ENCODE measurements around the gene FKBP14.

The FKBP14 gene

GRCh38 chr7:30046127-30046770 is 19.7 kb upstream of the FKBP14 start:
- no peak for TF ChIP-seq ZNF274 (IDR thresholded peaks at IDR 0.05; ENCODE audit: low read depth, low read length)
- H3K4me3 ChIP-seq (ENCODE audit: low read length): no peak overlapping the region

DNA sequence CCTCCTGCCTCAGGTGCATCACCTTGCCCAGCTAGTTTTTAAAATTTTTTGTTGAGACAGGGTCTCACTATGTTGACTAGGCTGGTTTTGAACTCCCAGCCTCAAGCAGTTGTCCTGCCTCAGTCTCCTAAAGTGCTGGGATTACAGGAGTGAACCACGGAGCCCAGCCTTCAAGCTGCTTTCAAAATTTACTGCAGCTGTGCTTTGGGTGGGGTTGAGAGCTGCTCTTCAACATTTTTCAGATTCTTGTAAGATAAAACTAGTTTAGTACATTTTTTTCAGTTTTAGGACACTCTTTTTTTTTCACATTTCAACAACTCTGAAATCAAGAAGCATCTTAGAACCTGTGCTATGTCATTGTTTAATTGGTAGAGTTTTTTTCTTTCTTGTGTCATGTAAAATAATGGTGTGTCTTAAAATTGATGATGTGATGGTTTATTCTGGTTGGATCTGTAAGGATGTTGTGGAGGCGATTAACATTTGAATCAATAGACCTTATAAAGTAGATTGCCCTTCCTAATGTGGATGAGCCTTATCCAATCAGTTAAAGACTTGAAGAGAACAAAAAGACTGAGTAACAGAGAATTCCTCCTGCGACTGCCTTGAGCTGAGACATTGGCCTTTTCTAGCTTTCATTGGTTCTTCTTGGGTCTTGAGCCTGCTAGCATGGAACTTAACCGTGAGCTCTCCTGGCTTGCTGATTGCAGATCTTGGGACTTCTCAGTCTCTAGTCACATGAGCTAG is 15.2 kb upstream of the FKBP14 start:
- TF ChIP-seq ZNF274 (IDR thresholded peaks at IDR 0.05; ENCODE audit: low read depth, low read length): no peak
- H3K4me3 ChIP-seq (ENCODE audit: low read length): no peak overlapping the region

DNA sequence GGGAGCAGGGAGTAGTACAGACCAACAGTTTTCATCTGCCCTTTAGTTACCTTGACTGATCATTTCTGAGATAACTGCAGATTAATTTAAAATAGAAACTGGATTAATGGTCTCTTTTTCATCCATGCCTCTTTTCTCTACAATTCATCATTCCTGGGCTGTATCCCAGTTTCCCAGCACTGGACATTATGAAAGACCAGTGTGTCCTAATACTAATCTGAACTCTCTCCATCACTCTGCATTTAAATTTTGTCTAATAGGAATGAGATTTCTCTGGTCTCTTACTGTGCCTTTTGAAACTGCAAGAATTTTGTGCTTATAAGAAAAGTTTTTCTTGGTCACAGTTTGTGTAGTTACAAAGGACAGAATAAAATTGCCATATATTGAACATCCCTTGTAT is 14.4 kb upstream of the FKBP14 start:
- H3K4me3 ChIP-seq (ENCODE audit: low read length): no peak overlapping the region

DNA sequence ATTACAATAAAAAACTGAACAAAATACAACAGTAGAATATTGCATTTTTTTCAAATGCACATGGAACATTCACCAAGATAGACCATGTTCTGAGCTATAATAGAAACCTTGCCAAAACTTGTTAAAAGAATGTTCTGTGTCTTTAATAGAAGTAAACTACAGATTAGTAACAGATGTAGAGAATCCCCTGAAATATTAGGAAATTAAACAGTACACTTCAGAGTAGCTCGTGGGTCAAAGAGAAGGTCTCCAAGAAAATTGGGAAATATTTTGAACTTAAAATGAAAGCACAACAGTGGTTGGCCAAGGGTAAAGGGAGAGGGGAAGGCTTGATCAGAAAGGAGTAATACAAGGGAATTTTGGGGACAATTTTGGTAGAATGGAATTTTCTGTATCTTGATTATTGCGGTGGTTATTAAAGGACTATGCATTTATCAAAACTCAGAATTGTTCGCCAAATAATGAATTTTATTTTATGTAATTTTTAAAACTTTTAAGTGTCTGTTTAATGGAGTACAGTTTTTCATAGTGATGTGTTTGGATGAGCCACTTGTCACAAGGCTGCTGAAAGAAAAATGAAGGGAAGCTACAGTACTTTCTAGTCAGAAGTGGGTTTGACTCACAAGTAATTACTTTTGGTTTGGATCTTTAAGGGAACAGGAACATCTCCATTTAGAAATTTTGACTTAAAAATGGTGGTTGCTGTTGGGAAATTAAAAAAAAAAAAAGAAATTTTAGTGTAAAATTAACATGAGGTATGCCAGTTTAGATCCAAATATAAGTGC is 11.9 kb upstream of the FKBP14 start:
- no peak for TF ChIP-seq ZNF274 (IDR thresholded peaks at IDR 0.05; ENCODE audit: low read depth, low read length)
- H3K4me3 ChIP-seq (ENCODE audit: low read length): no peak overlapping the region

More for the DNA sequence above, 14.4 kb upstream of the FKBP14 start:
- TF ChIP-seq ZNF274 (IDR thresholded peaks at IDR 0.05; ENCODE audit: low read depth, low read length): no peak

GRCh38 chr7:30036220-30036619 is 9.7 kb upstream of the FKBP14 start:
- TF ChIP-seq ZNF274 (IDR thresholded peaks at IDR 0.05; ENCODE audit: low read depth, low read length): no peak

GRCh38 chr7:30034501-30034900 is 8.0 kb upstream of the FKBP14 start:
- H3K4me3 ChIP-seq (ENCODE audit: low read length): no peak overlapping the region
- TF ChIP-seq ZNF274 (IDR thresholded peaks at IDR 0.05; ENCODE audit: low read depth, low read length): no peak

More at GRCh38 chr7:30036220-30036619, 9.7 kb upstream of the FKBP14 start:
- no peak overlapping the region for H3K4me3 ChIP-seq (ENCODE audit: low read length)

DNA sequence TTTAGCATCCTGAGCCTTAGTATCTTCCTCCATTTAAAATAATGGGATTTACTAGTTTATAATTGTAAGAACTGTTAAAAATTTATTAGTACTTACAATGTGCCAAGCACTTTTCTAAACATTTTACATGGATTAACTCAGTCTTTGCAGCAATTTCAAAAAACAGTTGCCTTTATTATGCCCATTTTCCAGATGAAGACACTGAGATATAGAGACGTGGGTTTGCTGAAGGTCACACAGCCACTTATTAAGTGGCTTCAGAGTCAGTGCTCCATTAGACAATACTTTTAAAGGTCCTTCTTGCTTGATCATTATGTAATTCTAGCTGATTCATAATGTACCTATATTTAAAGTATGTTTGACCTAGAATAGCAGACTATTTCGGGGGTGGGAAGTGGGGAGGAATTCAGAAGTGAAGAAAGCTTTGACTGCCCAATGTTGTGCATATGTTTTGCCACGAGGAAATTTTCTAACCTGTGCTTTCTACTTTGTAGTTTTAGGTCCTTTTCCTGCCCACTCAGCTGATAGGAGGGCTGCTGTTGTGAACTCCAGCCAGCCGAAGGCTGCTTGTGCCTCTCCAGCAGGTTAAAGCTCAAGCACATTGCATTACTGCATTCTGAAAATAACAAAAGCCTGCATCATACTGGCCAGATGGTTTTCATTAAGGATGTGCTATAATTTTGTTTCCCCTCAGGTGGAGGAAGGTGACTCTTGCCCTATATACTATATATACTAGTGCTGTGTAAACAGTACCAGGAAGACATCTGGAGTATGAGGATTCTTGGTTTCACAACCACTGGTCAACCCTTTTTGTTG is 6.0 kb upstream of the FKBP14 start:
- no peak overlapping the region for H3K4me3 ChIP-seq (ENCODE audit: low read length)
- TF ChIP-seq ZNF274 (IDR thresholded peaks at IDR 0.05; ENCODE audit: low read depth, low read length): no peak

DNA sequence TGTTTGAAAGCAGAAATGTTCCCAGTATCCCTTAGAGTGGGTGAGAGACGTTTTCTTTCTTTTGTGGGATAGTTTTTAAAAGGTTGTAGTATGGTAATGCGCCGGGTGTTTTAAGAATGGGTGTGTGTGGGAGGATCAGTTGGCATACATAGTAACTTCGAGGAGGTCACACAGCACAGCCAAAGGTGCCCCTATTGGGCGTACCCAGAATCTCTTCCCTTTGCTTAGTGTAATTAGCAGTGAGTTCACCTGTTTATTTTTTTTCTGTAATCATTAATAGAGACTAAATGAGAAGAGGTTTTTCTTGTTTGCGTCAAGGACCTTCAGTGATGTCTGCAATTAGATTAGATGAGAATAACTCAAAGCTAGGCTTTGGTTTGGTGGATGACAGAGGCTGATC is 3.2 kb upstream of the FKBP14 start:
- H3K4me3 ChIP-seq (ENCODE audit: low read length): peak overlapping the region; percentile 99
- TF ChIP-seq ZNF274 (IDR thresholded peaks at IDR 0.05; ENCODE audit: low read depth, low read length): no peak

DNA sequence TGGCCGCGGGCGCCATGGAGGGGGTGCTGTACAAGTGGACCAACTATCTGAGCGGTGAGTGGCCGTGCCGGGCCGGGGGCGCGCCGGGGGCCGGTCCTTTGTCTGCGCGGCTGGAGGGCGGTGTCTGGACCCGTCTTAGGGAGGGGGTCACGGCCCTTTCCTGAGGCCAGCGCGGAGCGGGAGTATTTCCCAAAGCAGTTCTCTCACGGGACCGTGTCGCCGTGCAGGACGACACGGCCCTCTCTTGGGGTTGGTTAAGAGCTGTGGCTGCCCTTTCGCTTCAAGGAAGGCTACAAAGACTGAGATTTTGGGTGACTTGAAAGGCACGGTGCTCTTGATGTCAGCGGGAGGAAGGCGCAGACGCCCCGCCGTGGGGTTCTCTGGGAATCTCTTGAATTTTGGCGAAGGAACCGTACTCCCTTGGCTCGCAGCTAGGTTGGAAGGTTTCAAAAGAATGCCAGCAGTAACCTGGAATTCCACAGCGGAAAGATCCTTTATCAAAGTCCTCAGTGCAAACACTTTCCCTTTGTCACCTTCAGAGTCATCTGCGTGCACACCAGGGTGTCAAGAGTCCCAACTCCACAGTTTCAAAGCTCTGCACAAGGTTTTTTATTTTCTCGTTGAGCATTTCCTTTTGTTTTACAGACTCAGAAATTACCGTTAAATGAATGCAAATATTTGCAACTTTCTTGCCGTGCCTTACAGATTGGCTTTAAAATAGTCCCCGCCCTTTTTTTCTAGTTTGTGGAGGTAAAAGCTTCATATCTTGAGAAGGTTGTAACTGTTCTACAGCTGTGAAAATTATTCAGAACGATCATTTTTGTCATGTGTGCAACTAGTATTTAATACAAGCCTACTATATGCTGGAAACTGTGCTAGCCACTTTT is 2.5 kb upstream of the FKBP14 start:
- H3K4me3 ChIP-seq (ENCODE audit: low read length): peak overlapping the region; percentile 99
- no peak for TF ChIP-seq ZNF274 (IDR thresholded peaks at IDR 0.05; ENCODE audit: low read depth, low read length)

- TF ChIP-seq ZNF274 (IDR thresholded peaks at IDR 0.05; ENCODE audit: low read depth, low read length): no peak
- H3K4me3 ChIP-seq (ENCODE audit: low read length): peak within 1 kb of the TSS; percentile 99
Observed at GRCh38 chr7:30028216-30028748, 1.8 kb upstream of the FKBP14 start, which contains the start of gene PLEKHA8. TSS of gene PLEKHA8 (plus strand) at chr7:30028412. CDS start at chr7:30028763, 351 bp downstream.

DNA sequence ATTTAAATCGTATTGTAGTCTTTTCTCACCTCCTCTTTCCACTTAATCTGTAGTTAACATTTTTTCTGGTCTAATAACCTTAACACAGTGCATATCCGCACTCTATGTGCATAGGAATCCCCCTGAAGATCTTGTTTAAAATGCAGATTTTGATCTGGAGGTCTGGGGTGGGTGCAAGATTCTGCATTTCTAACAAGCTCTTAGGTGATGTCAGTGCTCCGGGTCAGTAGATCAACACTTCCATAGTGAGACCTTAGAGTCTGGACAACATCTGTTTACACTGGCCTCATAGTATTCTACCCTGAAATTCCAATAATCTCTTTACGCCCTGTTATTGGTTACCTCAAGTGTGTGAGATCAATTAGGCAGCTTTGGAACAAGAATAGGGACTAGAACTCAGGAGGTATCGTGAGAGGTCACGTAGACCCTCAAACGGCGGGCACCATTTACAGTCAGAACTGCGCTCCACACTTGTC is 1.3 kb upstream of the FKBP14 start:
- no peak for TF ChIP-seq ZNF274 (IDR thresholded peaks at IDR 0.05; ENCODE audit: low read depth, low read length)
- peak overlapping the region; percentile 99 for H3K4me3 ChIP-seq (ENCODE audit: low read length)

DNA sequence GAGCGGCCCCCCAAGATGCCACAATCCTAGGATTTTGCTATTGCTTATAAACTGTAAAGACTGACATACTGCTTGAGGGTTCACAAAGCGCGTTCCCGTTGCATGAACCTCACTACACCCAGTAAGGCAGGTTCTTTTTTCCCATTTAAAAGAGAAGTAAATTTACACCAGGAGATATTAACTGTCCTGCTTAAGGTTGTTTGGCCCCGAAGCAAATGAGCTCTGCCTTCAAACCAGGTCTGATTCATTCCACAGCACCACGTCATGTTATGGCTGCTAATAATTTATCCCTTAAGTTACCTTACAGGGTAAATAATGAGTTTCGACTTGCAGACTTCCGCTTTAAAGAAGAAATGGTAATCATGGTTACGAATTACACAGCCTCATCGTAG is 559 bp upstream of the FKBP14 start:
- no peak for TF ChIP-seq ZNF274 (IDR thresholded peaks at IDR 0.05; ENCODE audit: low read depth, low read length)
- H3K4me3 ChIP-seq (ENCODE audit: low read length): peak overlapping the region; percentile 99
